ENCODE data around the gene ANKRD28. TPM values are rescaled to one million over a fixed set of nuclear protein-coding genes. Genes with fewer than 3 reads are reported as not detected.
"Not testable (repeated sequence)": the region's sequence is repeated elsewhere in the genome, so short reads cannot be mapped to it uniquely, and the experiment has no call there.

Gene ANKRD28
- total RNA-seq, 2 donors from 2014 or later = 54.5 to 69.3 TPM

DNA sequence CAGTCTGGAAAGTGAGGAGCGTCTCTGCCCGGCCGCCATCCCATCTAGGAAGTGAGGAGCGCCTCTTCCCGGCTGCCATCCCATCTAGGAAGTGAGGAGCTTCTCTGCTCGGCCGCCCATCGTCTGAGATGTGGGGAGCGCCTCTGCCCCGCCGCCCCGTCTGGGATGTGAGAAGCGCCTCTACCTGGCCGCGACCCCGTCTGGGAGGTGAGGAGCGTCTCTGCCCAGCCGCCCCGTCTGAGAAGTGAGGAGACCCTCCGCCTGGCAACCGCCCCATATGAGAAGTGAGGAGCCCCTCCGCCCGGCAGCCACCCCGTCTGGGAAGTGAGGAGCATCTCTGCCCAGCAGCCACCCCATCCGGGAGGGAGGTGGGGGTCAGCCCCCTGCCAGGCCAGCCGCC lies 55.5 kb downstream of the ANKRD28 start:
- not testable (repeated sequence) for H3K27me3 Mint-ChIP-seq

DNA sequence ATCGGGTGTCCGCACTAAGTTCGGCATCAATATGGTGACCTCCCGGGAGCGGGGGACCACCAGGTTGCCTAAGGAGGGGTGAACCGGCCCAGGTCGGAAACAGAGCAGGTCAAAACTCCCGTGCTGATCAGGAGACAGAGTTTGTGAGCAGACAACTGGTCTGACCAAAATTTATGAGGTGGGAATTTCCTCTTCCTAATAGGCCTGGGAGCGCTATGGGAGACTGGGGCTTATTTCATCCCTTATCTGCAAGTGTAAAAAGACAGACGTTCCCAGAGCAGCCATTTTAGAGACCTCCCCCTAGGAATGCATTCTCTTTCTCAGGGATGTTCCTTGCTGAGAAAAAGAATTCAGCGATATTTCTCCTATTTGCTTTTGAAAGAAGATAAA lies 59.2 kb downstream of the ANKRD28 start:
- H3K27me3 Mint-ChIP-seq; H3K4me3 Mint-ChIP-seq; ATAC-seq (replicated peaks); H3K9me3 Mint-ChIP-seq; H3K27ac Mint-ChIP-seq; H3K4me1 Mint-ChIP-seq: not testable (repeated sequence)
- H3K36me3 Mint-ChIP-seq (ENCODE audit: low read depth) = peaks cover 84% of the 10 kb centered on the region

More for the DNA sequence above, 55.5 kb downstream of the ANKRD28 start:
- not testable (repeated sequence) for ATAC-seq (replicated peaks); H3K9me3 Mint-ChIP-seq; H3K27ac Mint-ChIP-seq; H3K4me3 Mint-ChIP-seq
- Mint-ChIP-seq H3K4me1 (peaks cover 26% of the 10 kb centered on the region), H3K36me3 (ENCODE audit: low read depth) (peaks cover 70% of the 10 kb centered on the region)

GRCh38 chr3:15731024-15731423 lies 66.8 kb downstream of the ANKRD28 start:
- Mint-ChIP-seq H3K36me3 (ENCODE audit: low read depth) (peaks cover 84% of the 10 kb centered on the region), H3K4me1 (peaks cover 9% of the 10 kb centered on the region), H3K4me3 (no peak overlapping the region), H3K9me3 (no peaks in the 10 kb centered on the region), H3K27me3 (no peaks in the 10 kb centered on the region), H3K27ac (no peak overlapping the region)
- ATAC-seq (replicated peaks) = no peak

- H3K27me3 Mint-ChIP-seq = no peaks in the 10 kb centered on the region
- ATAC-seq (replicated peaks) = no peak
- H3K4me3 Mint-ChIP-seq = no peak overlapping the region
- H3K9me3 Mint-ChIP-seq = no peaks in the 10 kb centered on the region
- no peak overlapping the region for H3K27ac Mint-ChIP-seq
- peaks cover 83% of the 10 kb centered on the region for H3K36me3 Mint-ChIP-seq (ENCODE audit: low read depth)
- H3K4me1 Mint-ChIP-seq = peaks cover 12% of the 10 kb centered on the region
Observed at GRCh38 chr3:15728766-15729165, 69.0 kb downstream of the ANKRD28 start.

GRCh38 chr3:15726881-15727280 lies 70.9 kb downstream of the ANKRD28 start:
- ATAC-seq (replicated peaks) = no peak
- no peak overlapping the region for H3K27ac Mint-ChIP-seq
- H3K36me3 Mint-ChIP-seq (ENCODE audit: low read depth) = peaks cover 83% of the 10 kb centered on the region
- H3K4me3 Mint-ChIP-seq = no peak overlapping the region
- no peaks in the 10 kb centered on the region for H3K9me3 Mint-ChIP-seq
- H3K27me3 Mint-ChIP-seq = no peaks in the 10 kb centered on the region
- H3K4me1 Mint-ChIP-seq = peaks cover 17% of the 10 kb centered on the region

DNA sequence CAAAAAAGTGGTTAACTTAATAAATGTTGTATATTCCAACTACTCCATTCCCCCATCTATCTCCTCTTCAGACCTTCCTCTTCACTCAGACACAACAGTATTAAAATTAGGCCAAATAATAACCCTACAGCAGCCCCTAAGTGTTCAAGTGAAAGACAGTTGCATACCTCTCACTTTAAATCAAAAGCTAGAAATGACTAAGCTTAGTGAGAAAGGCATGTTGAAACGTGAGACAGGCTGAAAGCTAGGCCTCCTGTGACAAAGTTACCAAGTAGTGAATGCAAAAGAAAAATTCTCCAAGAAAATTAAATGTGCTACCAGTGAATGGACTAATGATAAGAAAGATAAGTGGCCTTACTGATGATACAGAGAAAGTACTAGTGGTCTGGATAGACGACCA lies 71.7 kb downstream of the ANKRD28 start:
- no peaks in the 10 kb centered on the region for H3K9me3 Mint-ChIP-seq
- ATAC-seq (replicated peaks) = peak; percentile 87
- peak overlapping the region; percentile 20 for H3K27ac Mint-ChIP-seq
- H3K27me3 Mint-ChIP-seq = no peaks in the 10 kb centered on the region
- peak overlapping the region; percentile 21 for H3K4me3 Mint-ChIP-seq
- peaks cover 17% of the 10 kb centered on the region for H3K4me1 Mint-ChIP-seq
- H3K36me3 Mint-ChIP-seq (ENCODE audit: low read depth) = peaks cover 85% of the 10 kb centered on the region

- ATAC-seq (replicated peaks) = no peak
- no peak overlapping the region for H3K4me3 Mint-ChIP-seq
- peaks cover 88% of the 10 kb centered on the region for H3K36me3 Mint-ChIP-seq (ENCODE audit: low read depth)
- H3K9me3 Mint-ChIP-seq = no peaks in the 10 kb centered on the region
- no peak overlapping the region for H3K27ac Mint-ChIP-seq
- peaks cover 16% of the 10 kb centered on the region for H3K4me1 Mint-ChIP-seq
- H3K27me3 Mint-ChIP-seq = no peaks in the 10 kb centered on the region
Observed at GRCh38 chr3:15724446-15724845, 73.3 kb downstream of the ANKRD28 start.

DNA sequence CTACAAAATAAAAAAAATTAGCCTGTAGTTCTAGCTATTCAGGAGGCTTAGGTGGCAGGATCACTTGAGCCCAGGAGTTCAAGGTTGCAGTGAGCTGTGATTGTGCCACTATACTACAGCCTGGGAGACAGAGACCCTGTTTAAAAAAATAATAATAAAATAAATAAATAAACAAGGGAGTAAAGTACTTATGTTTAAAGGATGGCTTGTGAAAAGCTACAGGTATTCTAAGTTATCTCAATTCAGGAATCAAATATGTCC lies 74.2 kb downstream of the ANKRD28 start:
- Mint-ChIP-seq H3K4me3 (no peak overlapping the region), H3K4me1 (peaks cover 11% of the 10 kb centered on the region), H3K27ac (no peak overlapping the region), H3K9me3 (no peaks in the 10 kb centered on the region), H3K27me3 (no peaks in the 10 kb centered on the region), H3K36me3 (ENCODE audit: low read depth) (peaks cover 85% of the 10 kb centered on the region)
- ATAC-seq (replicated peaks) = no peak

- H3K36me3 Mint-ChIP-seq (ENCODE audit: low read depth) = peaks cover 85% of the 10 kb centered on the region
- no peaks in the 10 kb centered on the region for H3K9me3 Mint-ChIP-seq
- no peak overlapping the region for H3K27ac Mint-ChIP-seq
- no peaks in the 10 kb centered on the region for H3K27me3 Mint-ChIP-seq
- H3K4me1 Mint-ChIP-seq = peaks cover 11% of the 10 kb centered on the region
- no peak for ATAC-seq (replicated peaks)
- no peak overlapping the region for H3K4me3 Mint-ChIP-seq
Observed at GRCh38 chr3:15722877-15723623, 74.7 kb downstream of the ANKRD28 start.

- Mint-ChIP-seq H3K4me3 (no peak overlapping the region), H3K36me3 (ENCODE audit: low read depth) (peaks cover 67% of the 10 kb centered on the region), H3K27ac (no peak overlapping the region), H3K9me3 (no peaks in the 10 kb centered on the region), H3K4me1 (no peaks in the 10 kb centered on the region), H3K27me3 (no peaks in the 10 kb centered on the region)
- ATAC-seq (replicated peaks) = no peak
Observed at GRCh38 chr3:15716178-15716577, 81.6 kb downstream of the ANKRD28 start.

DNA sequence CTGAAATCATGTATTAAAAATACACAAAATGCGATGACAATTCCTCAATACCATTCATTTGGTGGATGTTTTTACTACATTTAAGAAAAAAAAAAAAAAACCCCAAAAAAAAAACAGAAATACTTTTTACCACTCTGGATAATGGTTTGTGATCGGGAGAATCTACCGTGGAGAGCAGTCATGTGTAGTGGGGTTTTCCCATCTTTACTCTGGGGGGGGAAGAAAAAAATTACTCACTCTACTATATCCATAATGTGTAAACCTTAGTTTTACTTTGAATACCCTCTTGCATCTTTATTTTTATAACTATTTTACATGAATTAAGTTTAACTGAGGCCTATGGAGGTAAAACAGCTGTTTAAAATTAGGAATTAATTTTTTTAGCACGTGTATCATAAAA lies 83.3 kb downstream of the ANKRD28 start:
- Mint-ChIP-seq H3K4me1 (no peaks in the 10 kb centered on the region), H3K4me3 (no peak overlapping the region), H3K27ac (no peak overlapping the region), H3K27me3 (no peaks in the 10 kb centered on the region), H3K36me3 (ENCODE audit: low read depth) (peaks cover 68% of the 10 kb centered on the region), H3K9me3 (no peaks in the 10 kb centered on the region)
- ATAC-seq (replicated peaks) = peak; percentile 38

GRCh38 chr3:15713364-15713763 lies 84.4 kb downstream of the ANKRD28 start:
- ATAC-seq (replicated peaks) = no peak
- no peak overlapping the region for H3K27ac Mint-ChIP-seq
- no peaks in the 10 kb centered on the region for H3K4me1 Mint-ChIP-seq
- H3K36me3 Mint-ChIP-seq (ENCODE audit: low read depth) = peaks cover 71% of the 10 kb centered on the region
- no peaks in the 10 kb centered on the region for H3K9me3 Mint-ChIP-seq
- H3K27me3 Mint-ChIP-seq = no peaks in the 10 kb centered on the region
- no peak overlapping the region for H3K4me3 Mint-ChIP-seq

DNA sequence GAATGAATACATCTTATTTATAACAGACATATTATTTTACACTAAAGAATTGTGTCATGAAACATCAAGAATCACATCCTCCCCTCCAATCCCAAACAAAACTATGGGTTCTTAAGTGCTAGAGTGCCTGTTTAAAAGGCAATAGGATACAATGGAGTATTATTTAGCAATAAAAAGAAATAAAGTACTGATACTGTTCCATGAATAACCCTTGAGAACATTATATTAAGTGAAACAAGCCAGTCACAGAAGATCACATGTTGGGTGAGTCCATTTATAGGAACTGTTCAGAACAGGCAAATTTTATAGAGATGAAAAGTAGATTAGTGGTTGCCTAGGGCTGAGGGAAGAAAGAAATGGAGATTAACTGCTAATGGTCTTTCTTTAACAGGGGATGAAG lies 86.5 kb downstream of the ANKRD28 start:
- no peaks in the 10 kb centered on the region for H3K9me3 Mint-ChIP-seq
- H3K4me1 Mint-ChIP-seq = no peaks in the 10 kb centered on the region
- H3K27me3 Mint-ChIP-seq = no peaks in the 10 kb centered on the region
- H3K27ac Mint-ChIP-seq = peak overlapping the region; percentile 52
- no peak overlapping the region for H3K4me3 Mint-ChIP-seq
- peaks cover 80% of the 10 kb centered on the region for H3K36me3 Mint-ChIP-seq (ENCODE audit: low read depth)
- no peak for ATAC-seq (replicated peaks)

DNA sequence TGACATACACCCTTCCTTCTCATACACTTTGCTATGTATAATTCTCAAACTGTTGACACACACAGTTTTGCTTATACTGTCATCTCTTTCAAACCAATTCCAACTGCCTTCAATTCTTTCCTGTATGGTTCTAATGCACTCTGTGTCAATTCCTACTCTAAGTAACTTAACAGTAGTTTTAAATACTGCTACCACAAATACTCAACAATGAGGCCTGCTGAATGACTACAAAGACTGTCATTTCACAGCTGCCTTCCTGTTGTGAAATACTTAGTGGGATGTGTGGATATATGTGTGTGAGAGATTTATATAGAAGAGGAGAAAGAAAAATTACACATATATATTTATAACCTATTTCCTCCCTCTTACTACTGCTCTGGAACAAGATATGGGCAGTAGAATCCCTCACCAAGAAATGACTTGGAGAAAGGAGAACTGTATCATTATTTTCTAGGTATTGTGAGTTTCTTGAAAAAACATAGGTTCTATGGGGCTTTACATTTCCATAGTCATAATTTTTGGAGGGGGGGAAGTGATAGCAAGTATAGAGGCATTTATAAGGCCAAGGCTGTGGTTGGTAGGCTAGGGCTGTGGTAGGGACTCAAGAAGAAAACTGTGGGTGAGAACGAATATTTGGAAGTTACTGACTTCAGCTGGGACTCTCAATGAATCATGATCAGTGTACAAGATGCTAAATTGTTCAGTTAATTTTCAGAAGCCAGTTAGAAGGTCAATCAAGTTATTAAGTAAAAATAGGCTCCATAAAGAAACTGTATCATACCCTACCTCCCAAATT lies 88.7 kb downstream of the ANKRD28 start:
- no peak for ATAC-seq (replicated peaks)
- peaks cover 91% of the 10 kb centered on the region for H3K36me3 Mint-ChIP-seq (ENCODE audit: low read depth)

DNA sequence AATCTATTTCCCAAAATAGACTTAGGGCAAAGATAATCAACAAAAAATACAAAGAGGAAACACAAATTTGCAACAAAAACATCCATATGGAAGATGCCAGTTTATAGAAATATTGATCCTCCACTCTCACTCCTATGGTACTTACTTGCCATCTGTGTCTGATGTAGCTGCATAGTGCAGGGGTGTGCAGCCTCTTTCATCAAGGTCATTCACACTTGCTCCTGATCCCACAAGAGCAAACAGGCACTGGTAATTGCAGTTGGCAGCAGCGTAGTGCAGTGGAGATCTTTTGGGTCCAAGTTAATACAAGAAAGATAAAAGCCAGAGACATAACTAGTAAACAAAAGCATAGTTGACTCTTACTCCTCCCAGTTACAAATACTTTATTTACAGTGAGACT lies 90.0 kb downstream of the ANKRD28 start:
- Mint-ChIP-seq H3K27me3 (no peaks in the 10 kb centered on the region), H3K27ac (no peak overlapping the region), H3K36me3 (ENCODE audit: low read depth) (peaks cover 90% of the 10 kb centered on the region), H3K4me3 (no peak overlapping the region), H3K4me1 (no peaks in the 10 kb centered on the region), H3K9me3 (no peaks in the 10 kb centered on the region)
- no peak for ATAC-seq (replicated peaks)

More for the DNA sequence above, 88.7 kb downstream of the ANKRD28 start:
- Mint-ChIP-seq H3K27ac (peak overlapping the region; percentile 19), H3K4me3 (no peak overlapping the region), H3K4me1 (no peaks in the 10 kb centered on the region), H3K9me3 (no peaks in the 10 kb centered on the region), H3K27me3 (no peaks in the 10 kb centered on the region)

Measured in activated T-helper 17 cell treated with anti-CD3 and anti-CD28 coated beads, Interleukin-2, amount 50 U/mL, for 72 hours (primary cell).